PFSK-1 (cell line): ENCODE results near the gene USH2A.

Experiments used
- FOXP2 ChIP-seq: optimal IDR thresholded peaks from 2 replicates; pipeline ENCODE3; 2011; ENCODE audit warnings: borderline replicate concordance, control low read depth, inconsistent platforms; ENCODE audit not compliant: insufficient read depth; ENCODE audit errors: extremely low read length, extremely low read depth
- POLR2AphosphoS5 ChIP-seq: IDR thresholded peaks from 2 replicates; pipeline ENCODE4 v1.6.1; 2012; ENCODE audit warnings: low read depth, mild to moderate bottlenecking, control low read depth, low read length, moderate library complexity
- REST ChIP-seq, 2 experiments: IDR thresholded peaks; 2 replicates each; pipeline versions ENCODE4 v1.6.1 to v1.8.0; 2011 to 2012; ENCODE audit warnings: low read depth in 2 of 2, low read length in 2 of 2, control low read depth in 1 of 2, inconsistent platforms in 1 of 2, mild to moderate bottlenecking in 1 of 2, moderate library complexity in 1 of 2; ENCODE audit not compliant: insufficient read depth in 1 of 2
- SIN3A ChIP-seq: IDR thresholded peaks from 2 replicates; pipeline ENCODE4 v1.6.1; 2012; ENCODE audit warnings: mild to moderate bottlenecking, low read length, moderate library complexity, borderline replicate concordance; ENCODE audit not compliant: insufficient read depth
- TAF1 ChIP-seq: IDR thresholded peaks from 2 replicates; pipeline ENCODE4 v1.6.1; 2012; ENCODE audit warnings: low read length, control low read depth, borderline replicate concordance; ENCODE audit not compliant: insufficient read depth

The USH2A gene

GRCh38 chr1:216183454-216183853 is 239.8 kb downstream of the USH2A start:
- TF ChIP-seq SIN3A (no peak), REST (IDR thresholded peaks at IDR 0.05; ENCODE audit: insufficient read depth in 1 of 2, low read depth in 2 of 2, low read length in 2 of 2) (no peak), FOXP2 (no peak), POLR2AphosphoS5 (no peak), TAF1 (no peak)

GRCh38 chr1:216183007-216183406 is 240.2 kb downstream of the USH2A start:
- TF ChIP-seq POLR2AphosphoS5 (no peak), FOXP2 (no peak), TAF1 (no peak), SIN3A (no peak), REST (IDR thresholded peaks at IDR 0.05; ENCODE audit: insufficient read depth in 1 of 2, low read depth in 2 of 2, low read length in 2 of 2) (no peak)

GRCh38 chr1:216181590-216181989 is 241.7 kb downstream of the USH2A start:
- TF ChIP-seq SIN3A (no peak), REST (IDR thresholded peaks at IDR 0.05; ENCODE audit: insufficient read depth in 1 of 2, low read depth in 2 of 2, low read length in 2 of 2) (no peak), TAF1 (no peak), FOXP2 (no peak), POLR2AphosphoS5 (no peak)

GRCh38 chr1:216178281-216178680 is 245.0 kb downstream of the USH2A start:
- no peak for TF ChIP-seq TAF1
- TF ChIP-seq REST (IDR thresholded peaks at IDR 0.05; ENCODE audit: insufficient read depth in 1 of 2, low read depth in 2 of 2, low read length in 2 of 2) = no peak
- TF ChIP-seq POLR2AphosphoS5 = no peak
- TF ChIP-seq SIN3A = no peak
- TF ChIP-seq FOXP2 = no peak

GRCh38 chr1:216176970-216177369 is 246.3 kb downstream of the USH2A start:
- TF ChIP-seq POLR2AphosphoS5 = no peak
- TF ChIP-seq REST (IDR thresholded peaks at IDR 0.05; ENCODE audit: insufficient read depth in 1 of 2, low read depth in 2 of 2, low read length in 2 of 2) = no peak
- TF ChIP-seq TAF1 = no peak
- no peak for TF ChIP-seq FOXP2
